Inflammatory macrophage treated with lipopolysaccharide for 4 hours (primary cell): Measurements from ENCODE around the gene DMPK.
A peak's percentile ranks its signal among the peaks of the same experiment; 100 is the strongest.

Source experiments
- DNase-seq: peaks from one replicate; pipeline ENCODE4 v3.0.0-alpha.2; 2020

The DMPK gene

DNA sequence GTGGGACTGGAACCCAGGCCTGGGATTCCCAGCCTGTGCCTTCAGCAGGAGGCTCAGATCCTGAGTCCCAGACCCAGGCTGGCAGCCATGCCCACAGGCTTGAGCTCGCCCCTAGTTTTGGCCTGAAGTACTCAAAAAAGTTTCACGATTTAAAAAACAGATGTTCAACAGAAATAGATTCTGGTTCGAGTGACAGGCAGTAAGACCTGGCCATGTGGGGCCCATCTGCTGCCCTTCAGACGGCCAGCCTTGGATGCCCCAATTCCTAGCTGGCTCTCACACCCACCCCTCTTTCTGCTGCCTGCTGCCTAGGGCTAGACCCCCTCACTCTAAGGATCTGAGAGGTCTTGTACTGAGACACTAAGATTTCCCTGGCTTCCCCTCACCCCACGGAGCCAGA is 2.8 kb upstream of the DMPK start:
- DNase-seq, result no peak

DNA sequence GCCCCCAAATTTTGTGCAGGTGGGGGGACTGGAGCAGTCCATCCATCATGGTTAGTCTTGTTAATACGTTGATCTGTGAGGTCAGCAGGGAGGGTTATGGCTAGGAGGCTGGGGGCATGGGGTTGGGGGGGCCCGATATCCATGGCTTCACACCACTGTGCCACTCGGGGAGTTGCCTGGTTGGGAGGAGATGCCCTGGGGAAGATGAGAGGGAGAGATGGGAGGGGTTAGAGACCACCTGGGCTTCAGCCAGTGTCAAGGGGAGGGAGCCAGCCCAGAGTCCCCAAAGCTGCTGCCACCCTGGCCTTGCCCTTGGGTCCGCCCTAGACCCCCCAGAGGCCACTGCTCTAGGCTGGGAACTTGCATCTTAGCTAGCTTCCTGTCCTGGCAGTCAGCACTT is 1.8 kb upstream of the DMPK start:
- DNase-seq, result no peak

GRCh38 chr19:45782820-45783785 is 813 bp upstream of the DMPK start:
- no peak for DNase-seq

DNA sequence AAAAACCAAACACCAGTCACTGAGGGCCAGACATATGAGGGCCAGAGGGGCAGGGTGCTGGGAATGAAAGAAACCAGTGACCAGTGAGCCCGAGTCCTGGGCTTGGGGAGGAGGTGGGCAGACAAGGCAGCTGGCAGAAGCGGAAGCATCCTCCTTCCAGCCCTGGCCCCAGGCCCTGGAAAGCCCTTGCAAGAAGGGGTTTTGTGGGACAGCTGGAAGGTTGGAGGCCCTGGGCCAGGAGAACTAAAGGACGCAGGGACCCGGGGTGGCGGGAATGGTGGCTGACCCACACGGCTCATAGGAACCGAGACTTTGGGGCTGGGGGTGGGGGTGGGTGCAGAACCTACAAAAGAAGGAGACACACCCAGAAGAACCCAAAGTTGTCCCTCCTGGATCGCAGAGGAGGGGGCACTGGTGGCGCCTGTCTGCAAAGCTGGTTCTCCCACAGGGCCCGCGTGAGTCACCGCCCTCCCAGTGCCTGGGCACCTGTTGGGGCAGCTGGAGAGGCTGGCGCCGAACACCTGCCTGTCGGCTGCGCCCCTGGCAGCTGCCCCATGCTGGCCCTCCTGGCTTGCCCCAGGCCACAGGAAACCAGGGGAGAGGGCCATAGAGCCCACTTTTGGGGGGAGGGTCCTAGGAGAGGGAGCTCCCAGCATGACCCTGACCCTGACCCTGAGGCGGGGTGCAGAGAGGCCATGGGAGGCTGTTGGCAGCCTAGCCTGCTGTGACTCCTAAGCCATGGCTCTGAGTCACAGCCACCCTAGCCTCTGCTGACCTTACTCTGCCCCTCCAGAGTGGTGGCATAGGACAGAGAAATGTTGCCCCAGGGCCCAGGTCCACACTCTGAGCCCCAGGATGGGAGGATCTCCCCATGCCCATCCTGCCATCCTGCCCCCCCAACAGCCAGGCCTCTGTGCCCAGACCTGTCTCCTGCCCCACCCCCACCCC is 802 bp downstream of the DMPK start:
- no peak for DNase-seq

- peak; percentile 31 for DNase-seq
Measured at GRCh38 chr19:45780448-45781213, 1.7 kb downstream of the DMPK start.

DNA sequence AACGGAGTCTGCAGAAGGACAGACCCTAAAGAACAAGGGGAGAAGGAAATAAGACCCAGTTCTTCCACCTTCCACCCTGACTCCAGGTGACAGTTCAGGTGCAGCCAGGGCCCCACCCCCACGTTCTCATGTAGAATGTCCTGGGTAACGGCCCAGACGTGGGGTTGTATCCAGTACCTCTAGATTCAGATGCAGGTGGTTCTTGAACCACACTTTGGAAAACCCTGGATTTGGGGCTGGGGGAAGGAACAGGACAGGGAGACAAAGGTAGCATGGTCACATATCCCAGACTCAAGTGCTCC is 2.2 kb downstream of the DMPK start:
- DNase-seq, result no peak

DNA sequence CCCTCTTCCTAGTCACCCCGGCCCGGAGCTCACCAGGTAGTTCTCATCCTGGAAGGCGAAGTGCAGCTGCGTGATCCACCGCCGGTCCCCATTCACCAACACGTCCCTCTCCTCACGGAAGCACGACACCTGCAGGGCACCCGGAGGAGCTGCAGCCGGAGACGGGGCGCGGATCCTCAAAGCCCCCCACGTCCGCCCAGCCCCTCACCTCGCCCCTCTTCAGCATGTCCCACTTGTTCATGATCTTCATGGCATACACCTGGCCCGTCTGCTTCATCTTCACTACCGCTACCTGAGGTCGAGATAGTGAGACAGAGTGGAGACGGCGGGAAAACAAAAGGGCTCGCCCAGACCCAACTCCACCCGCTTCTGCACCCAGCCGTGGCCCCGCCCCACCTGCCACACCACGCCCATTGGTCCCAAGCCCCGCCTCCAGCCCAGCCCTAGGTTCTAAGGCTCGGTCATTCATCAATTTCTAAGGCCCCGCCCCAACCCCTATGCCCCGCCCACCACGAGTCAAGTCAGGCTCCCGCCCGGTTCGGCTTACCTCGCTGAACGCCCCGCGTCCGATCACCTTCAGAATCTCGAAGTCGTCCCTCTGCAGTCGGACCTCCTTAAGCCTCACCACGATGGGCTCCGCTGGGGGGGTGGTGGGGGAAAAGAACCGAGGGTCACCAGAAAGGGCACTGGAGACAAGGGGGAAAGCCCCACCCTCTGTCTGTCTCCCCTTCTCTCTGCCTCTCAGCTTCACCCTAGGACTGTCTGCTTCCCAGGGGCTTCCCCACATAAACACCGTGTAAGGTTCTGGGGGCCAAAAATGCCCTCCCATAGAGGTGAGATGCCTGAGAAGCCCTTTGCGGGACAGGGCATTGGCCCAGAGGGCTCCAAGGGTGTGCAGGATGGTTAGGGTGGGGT is 2.8 kb downstream of the DMPK start:
- peak; percentile 73 for DNase-seq

DNA sequence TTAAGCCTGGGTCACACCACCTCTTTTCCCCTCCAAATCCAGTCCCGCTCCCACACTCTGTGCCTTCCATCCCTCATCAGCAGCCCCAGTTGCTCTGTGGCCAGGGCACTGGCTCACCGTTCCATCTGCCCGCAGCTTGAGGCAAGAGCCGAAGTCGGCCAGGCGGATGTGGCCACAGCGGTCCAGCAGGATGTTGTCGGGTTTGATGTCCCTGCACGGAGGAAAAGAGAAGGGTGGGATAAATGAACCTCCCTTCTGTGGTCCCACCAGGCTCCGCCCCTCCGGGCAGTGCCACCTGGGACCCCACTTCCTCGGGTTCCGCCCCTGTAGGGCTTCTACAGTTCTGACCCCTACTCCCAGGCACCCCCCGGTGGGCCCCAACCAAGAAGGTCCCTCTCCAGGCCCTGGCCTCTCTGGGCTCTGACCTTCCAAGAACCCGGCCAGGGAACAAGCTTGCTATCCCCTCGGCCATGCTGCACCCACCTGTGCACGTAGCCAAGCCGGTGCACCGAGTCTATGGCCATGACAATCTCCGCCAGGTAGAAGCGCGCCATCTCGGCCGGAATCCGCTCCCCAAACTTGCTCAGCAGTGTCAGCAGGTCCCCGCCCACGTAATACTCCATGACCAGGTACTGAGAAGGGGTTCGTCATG is 4.2 kb downstream of the DMPK start:
- DNase-seq, result no peak

GRCh38 chr19:45777395-45777961 is 4.8 kb downstream of the DMPK start:
- no peak for DNase-seq

GRCh38 chr19:45774765-45775164 is 7.5 kb downstream of the DMPK start:
- no peak for DNase-seq

GRCh38 chr19:45773384-45773783 is 8.9 kb downstream of the DMPK start:
- no peak for DNase-seq

GRCh38 chr19:45772912-45773311 is 9.4 kb downstream of the DMPK start:
- no peak for DNase-seq

GRCh38 chr19:45772130-45772840 is 10.0 kb downstream of the DMPK start:
- no peak for DNase-seq

DNA sequence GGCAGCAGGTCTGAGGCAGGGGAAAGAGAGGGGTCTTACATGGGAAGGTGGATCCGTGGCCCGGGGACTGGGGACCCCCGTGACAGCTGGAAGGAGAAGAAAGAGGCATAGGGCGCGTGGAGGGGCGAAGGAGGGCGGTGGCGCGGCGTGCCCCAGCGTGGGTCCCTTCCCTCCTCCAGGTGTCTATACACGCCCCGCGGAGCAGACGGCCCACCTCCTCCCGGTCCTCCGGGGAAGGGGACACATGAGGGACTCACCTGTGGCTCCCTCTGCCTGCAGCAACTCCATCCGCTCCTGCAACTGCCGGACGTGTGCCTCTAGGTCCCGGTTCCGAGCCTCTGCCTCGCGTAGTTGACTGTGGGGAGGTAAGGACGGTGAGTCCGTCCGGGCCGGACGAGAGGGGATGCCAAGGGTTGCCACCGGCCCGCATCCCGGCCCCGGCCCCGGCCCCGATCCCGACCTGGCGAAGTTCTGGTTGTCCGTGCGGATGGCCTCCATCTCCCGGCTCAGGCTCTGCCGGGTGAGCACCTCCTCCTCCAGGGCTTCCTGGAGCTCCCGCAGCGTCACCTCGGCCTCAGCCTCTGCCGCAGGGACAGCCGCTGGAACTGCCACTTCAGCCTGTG is 10.9 kb downstream of the DMPK start:
- DNase-seq, result no peak

DNA sequence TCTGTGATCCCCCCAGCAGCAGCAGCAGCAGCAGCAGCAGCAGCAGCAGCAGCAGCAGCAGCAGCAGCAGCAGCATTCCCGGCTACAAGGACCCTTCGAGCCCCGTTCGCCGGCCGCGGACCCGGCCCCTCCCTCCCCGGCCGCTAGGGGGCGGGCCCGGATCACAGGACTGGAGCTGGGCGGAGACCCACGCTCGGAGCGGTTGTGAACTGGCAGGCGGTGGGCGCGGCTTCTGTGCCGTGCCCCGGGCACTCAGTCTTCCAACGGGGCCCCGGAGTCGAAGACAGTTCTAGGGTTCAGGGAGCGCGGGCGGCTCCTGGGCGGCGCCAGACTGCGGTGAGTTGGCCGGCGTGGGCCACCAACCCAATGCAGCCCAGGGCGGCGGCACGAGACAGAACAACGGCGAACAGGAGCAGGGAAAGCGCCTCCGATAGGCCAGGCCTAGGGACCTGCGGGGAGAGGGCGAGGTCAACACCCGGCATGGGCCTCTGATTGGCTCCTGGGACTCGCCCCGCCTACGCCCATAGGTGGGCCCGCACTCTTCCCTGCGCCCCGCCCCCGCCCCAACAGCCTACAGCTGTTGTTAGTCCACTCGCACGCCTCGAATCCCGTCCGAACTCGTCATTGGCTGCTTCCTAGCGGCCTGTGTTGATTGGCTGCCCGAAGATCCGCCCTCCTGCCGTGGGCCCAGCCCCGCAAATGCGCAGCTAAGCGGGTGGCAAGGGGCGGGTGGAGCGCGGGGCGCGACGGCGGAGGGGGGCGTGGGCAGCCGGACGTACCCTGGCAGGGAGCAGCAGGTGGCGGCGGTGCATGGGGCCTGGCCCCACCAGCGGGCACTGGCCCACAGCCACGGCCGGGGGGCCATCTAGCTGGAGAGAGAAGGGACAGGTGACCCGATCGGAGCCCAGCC is 11.8 kb downstream of the DMPK start:
- peak; percentile 85 for DNase-seq

DNA sequence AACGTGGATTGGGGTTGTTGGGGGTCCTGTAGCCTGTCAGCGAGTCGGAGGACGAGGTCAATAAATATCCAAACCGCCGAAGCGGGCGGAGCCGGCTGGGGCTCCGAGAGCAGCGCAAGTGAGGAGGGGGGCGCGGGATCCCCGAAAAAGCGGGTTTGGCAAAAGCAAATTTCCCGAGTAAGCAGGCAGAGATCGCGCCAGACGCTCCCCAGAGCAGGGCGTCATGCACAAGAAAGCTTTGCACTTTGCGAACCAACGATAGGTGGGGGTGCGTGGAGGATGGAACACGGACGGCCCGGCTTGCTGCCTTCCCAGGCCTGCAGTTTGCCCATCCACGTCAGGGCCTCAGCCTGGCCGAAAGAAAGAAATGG is 12.5 kb downstream of the DMPK start:
- peak; percentile 22 for DNase-seq

DNA sequence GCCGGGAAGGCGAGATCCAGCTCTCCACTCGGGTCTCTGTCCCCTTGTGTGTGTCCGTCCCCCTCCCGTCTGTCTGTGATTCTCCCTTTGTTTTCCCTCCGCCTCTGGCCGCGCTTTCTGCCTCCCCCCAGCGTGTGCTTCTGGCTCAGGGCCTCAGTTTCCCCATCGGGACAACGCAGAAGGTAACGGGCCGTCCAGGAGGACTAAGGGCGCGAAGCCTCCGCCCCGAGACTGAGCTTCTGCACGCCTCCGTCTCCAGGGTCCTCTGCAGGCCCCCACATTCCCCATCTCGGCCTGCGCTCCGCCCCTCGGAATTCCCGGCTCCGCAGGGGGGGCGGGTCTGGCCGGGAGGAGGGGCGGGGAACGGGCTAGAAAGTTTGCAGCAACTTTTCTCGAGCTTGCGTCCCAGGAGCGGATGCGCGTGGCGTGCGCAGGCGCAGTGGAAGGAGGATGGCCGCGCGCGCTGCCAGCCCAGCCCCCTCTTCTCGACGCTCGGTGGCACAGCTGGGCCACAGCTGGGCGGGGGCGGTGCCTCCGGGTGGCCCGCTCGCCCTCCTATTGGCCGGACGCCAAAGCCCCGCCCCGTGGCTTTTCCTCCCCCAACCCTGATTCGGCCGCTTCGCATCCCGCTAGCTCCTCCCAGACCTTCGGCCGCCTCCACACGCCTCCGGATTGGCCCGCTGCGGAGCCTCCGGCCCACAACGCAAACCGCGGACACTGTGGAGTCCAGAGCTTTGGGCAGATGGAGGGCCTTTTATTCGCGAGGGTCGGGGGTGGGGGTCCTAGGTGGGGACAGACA is 13.1 kb downstream of the DMPK start, which contains the start of gene SIX5:
SIX5 (minus strand) TSS at position 269 of the 799 bp plus-strand sequence. CDS start 408 bp downstream, outside the sequence.
- DNase-seq, result peak; percentile 95

GRCh38 chr19:45768655-45768983 is 13.7 kb downstream of the DMPK start:
- DNase-seq, result peak; percentile 51
